Stimulated activated CD4-positive, alpha-beta T cell treated with anti-CD3 and anti-CD28 coated beads, Interleukin-15, amount 100 ng/mL, for 48 hours (primary cell): Measurements from ENCODE around the gene ZGRF1.
"Not testable (repeated sequence)": the region's sequence is repeated elsewhere in the genome, so short reads cannot be mapped to it uniquely, and the experiment has no call there.

ENCODE experiments used
- DNase-seq, 2 donors: peaks; one replicate each; pipeline ENCODE4 v3.0.0-alpha.2; 2020; ENCODE audit warnings: low read depth in 2 of 2

ZGRF1 gene

DNA sequence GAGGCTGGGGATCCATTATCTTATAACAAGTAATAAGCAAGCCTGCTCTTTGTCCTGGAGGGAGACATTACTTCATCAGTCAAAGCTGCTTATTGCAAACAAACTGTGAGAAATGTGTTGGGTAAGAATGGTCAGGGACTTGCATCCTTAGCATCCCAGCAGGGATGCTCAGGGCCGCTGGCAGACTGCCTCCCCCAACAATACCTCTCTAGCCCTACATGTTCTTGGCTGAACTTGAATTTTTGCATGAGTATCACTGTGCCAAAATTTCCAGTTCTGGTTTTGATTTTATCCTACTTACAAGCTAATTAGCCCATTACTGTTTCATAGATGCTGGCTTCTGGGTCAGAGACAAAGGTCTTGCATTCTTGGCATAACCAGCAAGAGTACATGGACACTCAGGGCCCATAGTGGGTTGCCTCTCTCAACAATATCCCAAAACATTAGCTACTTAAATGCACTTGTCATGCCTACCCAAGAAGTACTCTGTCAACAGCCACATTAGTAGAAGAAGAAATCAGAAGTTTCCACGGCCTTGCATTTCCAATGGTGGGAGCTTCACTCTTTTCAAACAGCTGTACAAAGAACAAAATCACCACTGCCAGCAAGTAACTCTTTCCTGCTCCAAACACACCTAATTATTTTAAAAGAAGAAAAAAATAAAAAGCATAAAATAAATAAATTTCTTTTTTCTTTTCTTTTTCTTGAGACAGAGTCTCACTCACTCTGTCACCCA, 78.9 kb downstream of the ZGRF1 start:
- DNase-seq, result no peak

DNA sequence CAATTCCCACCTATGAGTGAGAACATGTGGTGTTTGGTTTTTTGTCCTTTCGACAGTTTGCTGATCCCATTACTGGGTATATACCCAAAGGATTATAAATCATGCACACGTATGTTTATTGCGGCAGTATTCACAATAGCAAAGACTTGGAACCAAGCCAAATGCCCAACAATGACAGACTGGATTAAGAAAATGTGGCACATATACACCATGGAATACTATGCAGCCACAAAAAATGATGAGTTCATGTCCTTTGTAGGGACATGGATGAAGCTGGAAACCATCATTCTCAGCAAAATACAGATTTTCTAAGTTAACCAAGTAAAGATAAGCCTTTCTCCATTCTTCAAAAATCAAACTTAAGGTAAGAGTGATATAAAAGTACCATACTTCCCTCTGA, 82.4 kb downstream of the ZGRF1 start:
- not testable (repeated sequence) for DNase-seq

DNA sequence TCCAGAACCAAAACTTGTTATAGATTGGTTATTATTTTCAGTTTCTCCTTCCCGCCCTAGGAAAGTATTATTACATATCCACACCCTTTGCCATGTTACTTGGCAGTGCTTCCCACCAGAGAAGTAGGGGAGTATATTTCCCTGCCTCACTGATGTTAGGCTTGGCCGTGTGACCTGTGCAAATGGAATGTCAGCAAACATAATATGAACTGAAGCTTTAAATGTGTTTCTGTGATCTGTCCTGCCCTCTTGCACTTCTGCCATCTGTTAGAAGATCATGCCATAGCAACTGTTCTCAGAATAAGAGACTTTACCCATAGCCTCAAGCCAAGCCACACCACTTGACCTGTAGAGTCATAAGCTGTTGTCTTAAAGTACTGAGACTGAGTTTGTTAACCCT, 84.0 kb downstream of the ZGRF1 start:
- DNase-seq, result no peak

DNA sequence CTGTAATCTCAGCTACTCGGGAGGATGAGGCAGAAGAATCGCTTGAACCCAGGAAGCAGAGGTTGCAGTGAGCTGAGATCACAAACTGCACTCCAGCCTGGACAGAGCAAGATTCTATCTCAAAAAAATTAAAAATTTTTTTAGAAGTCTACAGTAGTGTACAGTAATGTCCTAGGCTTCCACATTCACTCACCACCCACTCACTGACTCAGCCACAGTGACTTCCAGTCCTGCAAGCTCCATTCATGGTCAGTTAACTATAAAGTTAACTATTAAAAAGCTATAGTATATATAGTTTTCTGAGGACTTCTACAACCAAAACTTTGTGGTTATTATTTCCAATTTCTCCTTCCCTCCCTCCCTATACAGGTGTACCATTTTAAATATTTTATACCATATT, 86.0 kb downstream of the ZGRF1 start:
- DNase-seq, result no peak

DNA sequence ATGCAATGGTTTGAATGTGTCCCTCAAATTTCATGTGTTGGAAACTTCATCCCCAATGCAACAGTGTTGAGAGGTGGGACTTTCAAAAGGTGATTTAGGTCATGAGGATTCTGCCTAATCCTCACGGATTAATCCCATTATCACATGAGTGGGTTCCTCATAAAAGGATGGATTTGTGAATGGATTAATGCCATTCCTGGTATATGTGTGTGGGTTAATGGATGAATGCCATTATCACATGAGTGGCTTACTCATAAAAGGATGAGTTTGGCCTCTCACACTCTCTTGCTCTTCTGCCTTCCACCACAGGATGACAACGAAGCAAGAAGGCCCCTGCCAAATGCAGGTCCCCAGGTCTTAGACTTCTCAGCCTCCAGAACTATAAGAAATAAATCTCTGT, 90.2 kb downstream of the ZGRF1 start:
- DNase-seq, result no peak

DNA sequence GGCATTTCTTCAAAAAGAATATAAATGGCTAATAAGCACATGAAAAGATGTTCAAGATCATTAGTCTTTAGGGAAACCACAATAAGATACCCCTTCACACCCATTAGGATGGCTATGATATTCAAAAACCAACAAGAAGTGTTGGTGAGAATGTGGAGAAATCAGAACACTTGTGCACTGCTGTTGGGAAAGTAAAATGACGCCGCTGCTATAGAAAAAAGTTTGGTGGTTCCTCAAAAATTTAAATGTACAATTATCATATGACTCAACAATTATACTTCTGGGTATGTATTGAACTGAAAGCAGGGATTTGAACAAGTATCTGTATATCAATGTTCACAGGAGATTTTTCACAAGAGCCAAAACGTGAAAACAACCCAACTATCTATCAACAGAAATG, 91.4 kb downstream of the ZGRF1 start:
- no peak for DNase-seq

DNA sequence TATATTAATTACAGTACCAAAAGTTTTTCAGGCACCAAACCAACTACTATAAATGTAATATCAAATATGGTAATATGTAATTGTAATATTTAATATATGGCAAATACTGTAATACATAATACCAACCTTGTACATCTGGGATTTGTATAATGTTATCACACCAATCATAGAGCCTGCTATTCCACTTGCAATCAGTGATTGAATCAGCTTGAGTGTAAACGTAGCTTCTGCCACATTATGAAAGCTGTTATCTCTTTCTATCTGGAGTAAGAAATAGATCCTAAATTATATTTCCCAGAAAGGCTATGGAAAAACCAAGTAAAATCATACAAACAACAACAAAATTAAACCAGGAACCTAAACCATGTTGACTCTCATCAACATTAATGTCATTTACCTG, 96.0 kb downstream of the ZGRF1 start:
- no peak for DNase-seq

DNA sequence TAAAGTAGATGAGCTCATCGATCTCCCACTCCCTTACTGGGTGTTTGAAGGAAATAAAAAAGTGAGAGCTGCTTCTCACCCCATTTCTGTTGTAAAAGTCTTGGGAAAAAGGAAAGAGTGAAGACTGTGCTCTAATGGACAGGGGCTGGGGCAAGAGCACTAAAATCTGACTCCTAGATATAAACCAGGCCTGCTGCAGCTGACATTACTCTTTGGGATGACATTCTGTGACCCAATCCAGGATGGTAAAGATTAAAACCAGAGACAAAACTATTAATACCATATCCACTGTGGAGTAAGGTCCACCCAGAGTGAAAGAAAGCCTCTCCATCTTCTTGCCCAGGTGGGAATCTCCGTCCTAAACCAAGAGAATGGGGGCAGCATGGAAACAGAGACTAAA, 100.6 kb downstream of the ZGRF1 start:
- no peak for DNase-seq

DNA sequence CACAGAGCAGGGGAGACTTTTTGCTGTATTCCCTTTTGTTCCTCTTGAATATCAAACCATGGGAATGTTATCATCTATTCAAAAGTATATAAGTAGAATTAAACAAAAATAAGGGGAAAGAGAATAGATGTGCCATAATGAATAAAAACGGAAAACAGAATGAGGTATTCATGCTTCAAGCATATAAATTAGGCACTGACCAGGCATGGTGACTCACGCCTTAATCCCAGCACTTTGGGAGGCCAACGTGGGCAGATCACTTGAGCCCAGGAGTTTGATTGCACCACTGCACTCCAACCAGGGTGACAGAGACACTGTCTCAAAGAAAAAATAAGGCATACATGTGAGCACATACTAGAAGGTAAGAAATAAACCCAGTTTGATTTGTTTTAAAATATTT, 104.4 kb downstream of the ZGRF1 start:
- no peak for DNase-seq

DNA sequence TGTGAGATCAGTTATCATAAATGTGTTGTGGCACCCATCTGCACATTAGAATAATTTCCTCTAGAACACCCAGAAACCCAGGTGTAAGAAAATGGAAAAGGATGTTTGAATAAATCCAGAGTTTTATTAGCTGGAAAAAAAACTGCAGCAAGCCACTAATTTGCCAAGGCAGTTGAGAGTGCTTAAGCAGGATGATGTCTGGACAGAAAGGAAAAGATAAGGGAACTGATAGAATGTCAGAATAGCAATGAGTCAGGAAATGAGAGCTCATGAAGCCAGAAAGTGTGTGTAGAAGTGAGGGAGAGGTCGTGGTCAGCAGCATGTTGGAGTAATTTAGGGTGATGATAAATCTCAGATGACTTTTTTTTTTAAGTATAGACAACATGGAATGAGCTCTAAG, 105.6 kb downstream of the ZGRF1 start:
- DNase-seq, result no peak

DNA sequence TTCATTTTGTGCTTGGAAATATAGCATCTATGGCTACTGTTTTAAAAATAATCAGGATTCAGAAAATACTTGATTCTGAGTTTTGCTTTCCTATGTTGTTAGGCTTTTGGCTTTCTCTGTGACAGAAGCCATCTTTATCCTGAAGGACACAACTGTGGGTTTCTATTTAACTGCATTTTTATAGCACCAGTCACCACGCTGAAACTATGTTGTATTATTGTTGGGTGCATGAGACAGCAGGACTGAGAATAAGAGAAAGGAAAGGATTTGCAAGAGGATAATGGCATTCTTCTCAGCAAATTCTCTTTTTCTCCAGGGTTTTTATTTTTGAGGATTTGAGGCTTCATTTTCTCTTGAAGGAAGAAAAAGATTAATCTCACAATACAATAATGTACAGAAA, 110.6 kb downstream of the ZGRF1 start:
- no peak for DNase-seq

DNA sequence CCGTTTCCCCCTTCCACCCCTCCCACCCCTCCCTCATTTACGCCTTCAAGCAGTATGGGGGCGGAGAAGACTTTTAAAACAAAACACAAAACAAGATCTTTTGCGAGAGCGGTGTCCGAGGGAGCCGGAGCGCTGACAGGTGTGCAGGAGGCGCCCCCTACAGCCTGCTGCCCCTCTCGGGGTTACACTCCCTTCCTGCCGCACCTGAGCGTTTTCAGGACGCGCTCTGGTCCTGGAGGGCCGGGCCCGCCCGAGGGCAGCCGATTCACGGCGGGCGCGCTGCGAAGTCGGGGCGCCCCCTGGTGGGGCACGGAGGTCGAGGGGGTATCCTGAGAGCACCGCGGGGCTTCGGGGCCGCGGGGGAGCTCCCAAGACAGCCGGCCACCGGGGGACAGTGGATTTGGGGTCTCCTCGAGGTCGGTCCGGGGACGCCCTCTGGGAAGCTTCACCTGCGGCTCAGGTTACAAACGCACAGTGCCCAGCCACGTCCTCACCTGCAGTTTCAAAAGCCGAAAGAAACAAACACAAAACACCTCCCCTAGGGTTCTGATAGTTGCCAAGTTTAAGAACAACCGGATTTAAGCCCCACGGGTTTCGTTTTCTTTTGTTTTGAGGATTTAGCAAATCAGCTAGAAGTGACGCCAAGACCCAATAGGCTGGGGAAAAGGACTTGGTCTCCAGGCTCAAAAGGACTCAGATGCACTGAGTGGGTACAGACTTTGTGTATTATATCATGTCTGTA, 112.8 kb downstream of the ZGRF1 start:
- DNase-seq, result peak; percentile 57 to 70

DNA sequence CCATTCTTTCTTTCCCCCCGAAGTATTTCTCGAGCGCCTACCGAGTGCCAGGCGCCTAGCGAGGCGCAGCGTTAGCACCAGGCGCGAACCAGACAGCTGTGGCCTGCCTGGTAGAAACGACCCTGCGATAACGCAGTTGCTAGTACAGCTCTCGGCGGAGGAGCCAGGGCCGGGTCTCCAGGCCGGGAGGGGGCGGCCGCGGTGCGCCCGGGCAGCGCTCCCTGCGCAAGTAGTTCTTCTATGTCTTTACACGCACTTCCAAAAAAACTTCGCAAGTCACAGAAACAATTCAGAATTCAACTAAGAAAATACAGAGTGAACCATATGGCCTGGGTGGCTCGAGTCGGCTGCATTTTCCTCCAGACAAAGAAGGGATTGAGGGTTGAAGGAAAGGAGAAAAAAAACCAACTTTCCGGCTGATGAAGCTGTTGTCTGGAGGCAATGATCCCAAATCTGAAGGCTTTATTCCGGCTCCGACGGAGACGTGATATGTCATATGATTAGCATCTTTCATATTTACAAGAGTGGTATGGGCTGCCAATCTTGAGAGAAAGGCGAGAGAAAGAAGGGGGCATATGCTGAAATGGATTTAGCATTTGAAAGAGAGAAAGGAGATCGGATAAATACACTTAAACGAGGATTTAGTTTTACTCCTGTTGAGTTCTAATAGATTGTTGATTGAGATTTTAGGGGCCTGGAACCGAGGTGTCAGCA, 113.5 kb downstream of the ZGRF1 start:
- DNase-seq, result no peak

DNA sequence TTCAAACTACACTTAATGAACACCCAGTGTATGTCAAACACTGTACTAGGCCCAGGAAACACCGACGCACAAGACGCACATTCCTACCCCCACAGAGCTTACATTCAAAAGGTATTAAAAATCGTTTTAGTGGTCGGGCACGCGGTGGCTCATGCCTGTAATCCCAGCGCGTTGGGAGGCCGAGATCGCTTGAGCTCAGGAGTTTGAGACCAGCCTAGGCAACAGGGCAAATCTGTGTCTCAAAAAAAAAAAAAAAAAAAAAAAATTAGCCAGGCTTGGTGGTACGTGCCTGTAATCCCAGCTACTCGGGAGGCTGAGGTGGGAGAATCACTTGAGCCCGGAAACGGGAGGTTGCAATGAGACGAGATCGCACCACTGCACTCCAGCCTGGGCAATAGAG, 114.3 kb downstream of the ZGRF1 start:
- DNase-seq, result not testable (repeated sequence)

DNA sequence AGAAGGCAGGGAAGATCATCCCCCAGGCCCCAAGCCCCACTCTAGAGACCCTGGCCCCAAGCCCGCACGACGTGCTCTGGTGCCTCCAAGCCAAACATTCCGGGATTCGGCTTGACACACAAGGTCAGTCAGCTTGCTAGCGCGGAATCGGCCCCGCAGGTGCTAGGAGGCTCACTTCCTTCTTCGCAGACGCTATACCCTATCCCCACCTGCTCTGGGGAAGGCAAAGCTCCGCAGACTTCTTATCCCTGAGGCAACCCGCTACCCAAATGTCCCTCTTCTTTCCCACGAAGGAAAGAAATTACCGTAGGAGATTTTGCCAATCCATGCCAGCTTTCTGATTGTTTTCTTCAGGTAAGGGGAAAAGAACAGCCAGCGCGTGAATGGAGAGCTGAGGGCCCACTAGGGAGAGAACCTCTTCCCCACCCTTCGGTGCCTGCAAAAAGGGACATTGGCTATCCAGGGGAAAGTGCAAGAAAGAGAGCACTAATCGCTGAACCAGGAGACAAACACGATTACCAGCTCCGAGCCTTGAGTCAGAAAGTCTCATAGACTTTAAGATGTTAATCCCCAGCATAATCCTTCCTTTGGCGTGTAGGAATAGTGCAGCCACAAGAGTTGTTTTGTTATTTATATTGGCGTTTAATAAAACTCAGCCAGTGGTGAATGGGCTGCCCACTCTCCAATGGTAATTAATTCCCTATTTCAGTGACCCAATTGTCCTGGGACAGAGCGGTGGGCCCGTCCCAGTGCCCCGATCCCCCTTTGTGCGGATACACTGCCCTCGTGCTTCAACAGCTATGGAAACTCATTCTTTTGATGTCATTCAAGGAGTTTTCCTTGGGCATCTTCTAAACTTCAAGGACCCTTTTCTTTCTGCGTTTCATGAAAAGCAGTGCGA, 115.3 kb downstream of the ZGRF1 start:
- DNase-seq, result no peak

DNA sequence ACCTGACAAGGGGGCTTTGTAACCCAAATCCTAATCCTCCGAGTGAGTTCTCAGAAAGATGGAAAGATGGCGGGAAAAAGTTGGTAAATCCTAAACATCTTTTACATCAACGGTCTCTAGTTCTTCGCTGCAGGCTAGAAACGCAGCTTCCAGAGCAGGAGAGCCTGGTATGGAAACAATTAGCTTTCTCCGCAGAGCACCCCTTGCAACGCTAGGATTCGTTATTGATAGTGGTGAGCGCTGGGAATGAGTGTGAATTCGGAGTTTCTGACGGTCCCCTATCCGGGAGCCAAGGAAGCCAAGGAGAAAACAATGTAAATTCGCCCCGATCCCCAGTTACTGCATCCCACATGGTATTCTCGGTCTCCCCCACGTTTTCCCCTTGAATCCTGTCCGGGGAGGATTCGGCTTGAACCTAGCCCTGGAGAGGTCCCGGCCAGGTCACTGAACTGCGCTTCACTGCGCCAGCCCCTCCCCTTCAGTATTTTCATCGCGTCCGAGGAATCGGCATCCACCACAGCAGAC, 116.0 kb downstream of the ZGRF1 start:
- no peak for DNase-seq

DNA sequence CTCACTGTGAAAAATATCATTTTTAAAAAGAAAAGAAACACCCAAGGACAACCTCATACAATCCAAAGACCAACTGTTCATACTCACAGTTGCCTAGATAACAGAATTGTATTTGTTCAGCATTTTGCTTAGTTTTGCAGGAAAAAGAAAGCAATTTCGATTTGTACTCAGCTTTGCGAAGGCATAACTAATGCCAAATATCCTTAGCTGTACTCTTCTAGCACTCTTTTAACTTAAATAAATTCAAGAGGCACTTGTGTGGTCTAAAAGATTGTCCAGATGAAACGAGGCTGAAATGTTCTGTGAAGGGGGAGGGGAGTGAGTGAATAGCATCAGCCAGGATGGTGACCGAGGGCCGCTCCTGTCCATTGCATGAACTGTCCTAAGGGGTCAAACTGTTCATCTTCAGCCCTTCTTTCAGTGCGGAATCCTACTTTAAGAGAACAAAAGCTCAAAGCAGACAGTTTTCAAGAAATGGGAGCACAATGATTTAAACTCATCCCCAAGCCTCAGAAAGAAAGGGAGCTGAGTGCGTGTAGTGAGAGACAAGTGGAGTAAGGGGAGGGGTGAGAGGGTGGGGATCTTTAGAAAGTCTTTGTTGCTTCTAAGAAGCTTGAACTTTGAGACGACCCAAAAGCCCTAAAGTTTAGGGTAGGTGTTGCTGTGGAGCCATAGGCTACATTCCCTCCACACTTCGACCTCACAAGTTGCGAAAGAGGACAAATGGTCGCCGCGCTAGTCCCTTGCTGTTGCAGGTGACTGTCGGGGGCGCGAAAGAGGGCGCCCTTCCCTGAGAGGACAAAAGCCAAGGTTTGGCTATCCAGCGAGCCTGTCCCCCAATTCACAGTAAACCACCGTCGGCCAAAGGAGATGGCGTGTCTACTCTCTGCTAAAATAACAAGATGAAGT, 116.8 kb downstream of the ZGRF1 start:
- no peak for DNase-seq

DNA sequence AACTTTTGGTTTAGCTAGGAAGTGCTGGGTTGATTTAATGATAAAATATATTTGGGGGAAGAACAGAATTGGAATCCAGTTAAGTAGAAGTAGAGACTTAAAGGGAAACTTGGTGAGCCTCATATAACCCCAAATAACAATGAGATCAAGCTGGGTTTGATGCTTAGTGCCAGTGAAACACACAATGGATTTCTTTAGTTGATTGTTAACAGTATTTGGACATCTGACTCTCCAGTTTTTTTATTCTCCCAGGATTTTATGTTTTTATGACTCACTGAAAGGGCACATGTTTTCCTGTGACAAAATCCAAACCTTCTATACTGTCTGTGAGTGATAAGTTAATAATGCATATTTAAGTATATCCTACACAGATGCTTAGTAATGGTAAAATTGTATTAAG, 118.0 kb downstream of the ZGRF1 start:
- no peak for DNase-seq

DNA sequence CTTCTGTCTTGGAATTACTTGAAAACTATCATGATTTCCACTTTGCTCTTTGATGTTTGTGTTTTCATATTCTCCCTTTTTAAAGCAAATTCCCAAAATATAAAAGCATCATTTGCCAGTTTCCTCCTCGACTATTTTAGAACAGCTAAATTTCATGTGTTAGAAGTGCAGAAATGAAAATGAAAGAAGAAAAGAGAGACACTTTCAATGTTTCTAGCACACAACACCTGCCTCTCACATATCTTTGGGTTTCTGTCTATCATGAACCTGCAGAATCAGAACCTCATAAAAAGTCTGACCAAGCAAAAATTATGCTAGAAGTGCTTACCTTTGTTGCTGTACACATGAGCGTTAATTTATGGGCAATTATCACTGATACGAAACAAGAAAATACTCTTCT, 118.8 kb downstream of the ZGRF1 start:
- DNase-seq, result no peak

DNA sequence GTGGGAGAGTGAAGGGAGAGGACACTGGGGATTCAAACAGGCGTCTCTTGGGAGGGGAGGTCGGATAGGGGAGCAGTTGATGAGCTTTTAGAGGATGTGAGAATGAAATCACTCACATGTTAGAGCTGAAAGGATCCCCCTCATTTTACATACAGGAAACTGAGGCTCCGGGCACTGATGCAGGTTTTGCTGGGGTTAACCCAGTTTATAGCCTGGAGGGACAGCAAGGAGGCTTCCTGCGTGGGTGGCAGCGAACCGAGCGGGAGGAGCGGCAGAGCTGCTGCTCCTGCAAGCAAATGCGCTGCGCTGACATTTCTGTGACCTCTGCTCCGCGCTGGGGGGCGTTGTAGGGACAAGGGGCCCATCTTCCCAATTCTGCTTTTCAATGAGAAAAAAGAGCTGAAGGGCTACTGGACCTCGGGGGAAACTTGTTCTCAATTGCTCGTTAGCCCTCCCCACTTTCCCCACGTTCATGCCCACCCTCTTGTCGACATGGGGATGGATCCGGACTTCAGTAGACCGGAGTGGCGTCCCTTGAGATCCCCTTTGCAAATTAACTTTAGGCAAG, 119.6 kb downstream of the ZGRF1 start:
- DNase-seq, result no peak
